ENCODE data around the gene PDZRN4.
"Not testable (repeated sequence)": the region's sequence is repeated elsewhere in the genome, so short reads cannot be mapped to it uniquely, and the experiment has no call there.

PDZRN4 gene

DNA sequence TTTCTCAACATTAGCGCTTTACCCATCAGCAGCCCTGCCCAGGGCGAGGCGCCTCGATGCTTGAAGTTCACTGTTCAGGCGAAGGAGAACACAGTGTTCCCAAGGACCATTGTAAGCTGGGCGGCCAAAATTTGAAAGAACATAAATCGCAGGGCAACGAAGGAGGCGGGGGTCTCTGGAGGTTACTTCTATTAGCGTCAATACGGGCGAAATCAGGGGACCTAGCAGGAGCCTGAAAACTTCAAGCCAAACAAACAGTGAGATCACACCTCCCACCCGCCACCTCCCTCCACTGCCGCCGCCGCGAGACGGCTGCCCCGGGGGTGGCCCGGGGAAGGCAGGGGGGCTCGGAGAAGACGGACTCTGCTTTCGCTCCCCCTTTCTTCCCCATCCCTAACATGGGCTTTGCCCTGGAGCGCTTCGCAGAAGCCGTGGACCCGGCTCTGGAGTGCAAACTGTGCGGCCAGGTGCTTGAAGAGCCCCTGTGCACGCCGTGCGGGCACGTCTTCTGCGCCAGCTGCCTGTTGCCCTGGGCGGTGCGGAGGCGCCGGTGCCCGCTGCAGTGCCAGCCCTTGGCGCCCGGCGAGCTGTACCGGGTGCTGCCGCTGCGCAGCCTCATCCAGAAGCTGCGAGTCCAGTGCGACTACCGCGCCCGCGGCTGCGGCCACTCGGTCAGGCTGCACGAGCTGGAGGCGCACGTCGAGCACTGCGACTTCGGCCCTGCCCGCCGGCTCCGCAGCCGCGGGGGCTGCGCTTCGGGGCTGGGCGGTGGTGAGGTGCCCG, at the start of gene PDZRN4:
PDZRN4 (plus strand) TSS at position 263 of the 783 bp plus-strand sequence.
- no peak for DNase-seq (ENCODE audit: low read depth in 2 of 2, low spot score in 1 of 2)

DNA sequence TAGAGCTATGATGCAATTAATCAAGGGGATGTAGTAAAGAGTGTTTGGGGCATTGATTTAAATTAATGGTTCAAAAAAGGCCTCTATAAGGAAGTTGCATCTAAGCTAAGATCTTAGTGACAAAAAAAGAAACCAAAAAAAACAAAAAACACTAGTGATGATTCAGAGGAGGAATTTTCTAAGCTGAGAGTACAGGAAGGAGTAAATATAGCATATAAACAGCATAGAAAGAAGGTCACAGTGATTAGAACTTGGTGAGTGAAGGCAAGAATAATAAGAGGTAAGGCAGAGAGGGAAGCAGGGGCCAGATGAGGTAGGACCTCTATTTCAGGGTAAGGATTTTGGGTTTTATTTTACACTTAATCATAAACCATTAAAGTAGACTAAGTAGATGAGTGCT, 48.0 kb upstream of the PDZRN4 start:
- no peak for DNase-seq (ENCODE audit: low read depth in 2 of 2, low spot score in 1 of 2)

DNA sequence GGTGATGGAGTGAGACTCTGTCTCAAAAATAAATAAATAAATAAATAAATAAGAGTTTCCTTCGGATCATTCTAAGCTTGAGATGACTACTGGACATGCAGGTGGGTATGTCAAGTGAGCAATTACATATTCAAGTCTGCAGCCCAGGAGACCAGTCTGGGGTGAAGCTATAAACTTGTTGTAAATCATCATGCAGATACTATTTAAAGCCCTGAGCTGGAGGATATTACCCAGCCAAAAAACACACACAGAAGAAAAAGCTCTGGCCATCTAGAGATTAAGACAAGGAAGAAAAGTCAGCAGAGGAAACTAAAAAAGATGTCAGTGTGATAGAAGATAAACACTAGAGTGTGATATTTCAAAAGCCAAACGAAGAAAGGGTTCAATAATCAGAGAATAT, 47.0 kb upstream of the PDZRN4 start:
- DNase-seq (ENCODE audit: low read depth in 2 of 2, low spot score in 1 of 2): no peak

DNA sequence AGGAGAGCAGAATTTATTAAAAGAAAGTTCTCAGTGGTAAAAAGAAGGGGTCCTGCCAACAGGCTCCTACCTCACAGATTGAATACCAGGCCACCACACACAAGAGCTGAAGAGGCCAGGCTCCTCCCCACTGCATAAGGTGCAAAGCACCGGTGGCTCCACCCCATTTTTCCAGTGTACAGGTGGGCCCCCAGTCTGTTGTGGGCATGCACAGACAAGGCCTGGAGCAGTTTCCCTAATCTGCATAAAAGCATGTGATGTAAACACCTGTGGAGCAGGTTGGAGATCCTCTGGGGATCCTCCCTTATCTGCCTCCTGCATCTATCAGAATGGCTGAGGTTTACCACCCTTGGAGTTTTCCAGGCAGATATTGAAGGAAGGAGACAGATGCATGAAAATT, 45.7 kb upstream of the PDZRN4 start:
- no peak for DNase-seq (ENCODE audit: low read depth in 2 of 2, low spot score in 1 of 2)

DNA sequence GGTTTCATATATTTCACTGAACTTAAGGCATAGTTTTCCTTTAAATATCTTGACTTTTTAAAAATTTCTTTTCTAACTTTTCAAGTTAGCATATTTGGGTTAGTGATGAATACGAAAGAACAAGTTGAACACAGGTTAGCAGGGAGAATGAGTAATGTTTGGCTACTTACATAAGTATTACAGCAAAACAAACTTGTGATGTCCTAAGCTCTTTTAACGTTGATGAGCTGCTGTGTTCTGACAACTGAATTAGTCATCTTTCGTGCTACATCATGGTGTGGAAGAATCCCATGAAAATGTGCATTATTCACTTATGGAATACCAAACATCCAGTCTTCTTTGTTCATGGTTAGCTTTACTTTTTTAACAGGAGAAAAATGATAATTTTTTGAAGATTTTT, 36.3 kb upstream of the PDZRN4 start:
- no peak for DNase-seq (ENCODE audit: low read depth in 2 of 2, low spot score in 1 of 2)

DNA sequence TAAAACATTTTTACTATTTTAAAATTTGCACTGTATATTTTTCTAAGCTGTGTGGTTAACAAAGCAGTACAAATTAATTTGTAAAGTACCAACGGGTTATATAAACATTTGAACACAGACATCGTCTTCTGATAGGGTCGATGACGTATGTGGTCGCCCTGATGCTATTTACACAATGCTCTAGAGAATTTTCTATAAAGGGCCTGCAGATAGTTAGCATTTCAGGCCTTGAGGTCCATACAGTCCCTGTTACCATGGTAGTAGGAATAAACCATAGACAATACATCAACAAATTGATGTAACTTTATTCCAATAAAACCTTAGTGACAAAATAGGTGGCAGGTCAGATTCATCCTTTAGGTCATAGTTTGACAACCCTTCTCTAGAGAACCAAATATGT, 25.7 kb upstream of the PDZRN4 start:
- DNase-seq (ENCODE audit: low read depth in 2 of 2, low spot score in 1 of 2): no peak

DNA sequence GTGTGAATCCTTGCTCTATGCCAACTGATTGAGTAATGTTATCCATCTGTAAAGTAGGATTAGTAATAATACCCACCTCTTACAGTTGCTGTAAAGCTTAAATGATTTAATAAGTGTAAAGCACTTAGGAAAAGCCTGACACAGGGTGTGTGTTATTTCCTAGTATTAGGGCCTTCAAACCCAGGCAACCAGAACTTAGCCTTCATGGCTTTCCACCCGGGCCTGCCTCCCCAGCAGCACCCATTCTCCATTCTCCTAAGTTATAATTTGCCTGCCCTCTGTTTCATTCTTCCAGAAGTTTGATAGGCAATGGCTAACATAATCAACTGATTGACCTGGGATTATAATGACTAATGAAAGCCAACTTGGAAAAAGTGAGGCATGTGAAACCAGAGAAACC, 20.4 kb upstream of the PDZRN4 start:
- DNase-seq (ENCODE audit: low read depth in 2 of 2, low spot score in 1 of 2): no peak

DNA sequence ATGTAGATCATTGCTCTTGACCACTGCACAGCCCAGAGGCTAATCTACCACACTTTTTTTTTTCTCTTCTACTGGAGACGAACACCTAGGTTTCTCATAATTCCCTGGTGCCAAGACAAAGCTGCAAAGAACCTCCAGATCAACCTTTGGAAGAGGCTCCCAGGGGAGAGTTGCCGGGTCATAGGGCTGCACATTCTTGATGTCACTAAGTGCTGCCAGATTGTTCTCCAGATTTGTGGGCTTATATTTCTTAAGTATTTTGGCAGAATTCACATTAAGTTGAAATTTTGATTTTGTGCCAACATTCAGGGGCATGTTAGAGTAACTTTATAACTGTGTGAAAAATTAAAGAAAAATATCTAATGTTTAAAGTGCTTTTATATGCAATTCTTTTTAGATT, 13.5 kb upstream of the PDZRN4 start:
- no peak for DNase-seq (ENCODE audit: low read depth in 2 of 2, low spot score in 1 of 2)

DNA sequence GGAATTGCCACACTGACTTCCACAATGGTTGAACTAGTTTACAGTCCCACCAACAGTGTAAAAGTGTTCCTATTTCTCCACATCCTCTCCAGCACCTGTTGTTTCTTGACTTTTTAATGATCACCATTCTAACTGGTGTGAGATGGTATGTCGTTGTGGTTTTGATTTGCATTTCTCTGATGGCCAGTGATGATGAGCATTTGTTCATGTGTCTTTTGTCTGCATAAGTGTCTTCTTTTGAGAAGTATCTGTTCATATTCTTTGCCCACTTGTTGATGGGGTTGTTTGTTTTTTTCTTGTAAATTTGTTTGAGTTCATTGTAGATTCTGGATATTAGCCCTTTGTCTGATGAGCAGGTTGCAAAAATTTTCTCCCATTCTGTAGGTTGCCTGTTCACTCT, 8.6 kb upstream of the PDZRN4 start:
- not testable (repeated sequence) for DNase-seq (ENCODE audit: low read depth in 2 of 2, low spot score in 1 of 2)

DNA sequence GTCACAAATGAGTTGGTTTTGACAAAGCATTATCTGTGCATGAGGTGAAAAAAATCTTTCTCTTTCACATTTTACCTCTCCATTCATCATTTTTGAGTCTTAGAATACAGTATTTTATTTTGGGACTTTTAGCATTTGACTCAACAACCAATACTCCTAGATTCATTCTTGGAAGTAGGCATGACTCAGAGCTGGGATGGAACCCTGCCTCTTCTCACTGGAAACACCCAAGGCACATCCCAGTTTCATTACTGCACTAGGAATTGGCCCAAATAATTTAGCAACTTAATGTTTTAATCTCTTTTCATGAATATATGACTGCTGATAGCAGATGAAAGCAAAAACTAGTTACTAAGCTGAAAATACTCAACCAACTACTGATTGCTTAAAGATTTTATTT, 3.3 kb upstream of the PDZRN4 start:
- no peak for DNase-seq (ENCODE audit: low read depth in 2 of 2, low spot score in 1 of 2)

DNA sequence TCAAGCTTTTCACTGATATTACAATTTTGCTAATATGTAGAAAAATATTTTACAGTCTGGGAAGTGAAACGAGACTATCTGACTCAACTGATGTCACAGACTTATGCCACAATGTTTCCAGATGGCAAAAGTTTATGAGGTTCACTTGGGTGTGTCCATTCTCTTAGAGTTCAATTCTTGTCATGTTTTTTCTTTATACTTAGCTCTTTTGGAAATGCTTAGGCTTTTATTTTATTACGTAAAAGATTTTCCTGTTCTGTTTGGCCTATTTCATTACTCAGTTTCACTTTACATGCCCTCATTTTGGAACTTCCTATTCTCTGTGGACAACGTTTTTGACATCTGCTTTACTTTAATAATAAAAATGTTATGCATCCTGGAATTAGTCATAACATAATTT, 2.1 kb upstream of the PDZRN4 start:
- no peak for DNase-seq (ENCODE audit: low read depth in 2 of 2, low spot score in 1 of 2)

DNA sequence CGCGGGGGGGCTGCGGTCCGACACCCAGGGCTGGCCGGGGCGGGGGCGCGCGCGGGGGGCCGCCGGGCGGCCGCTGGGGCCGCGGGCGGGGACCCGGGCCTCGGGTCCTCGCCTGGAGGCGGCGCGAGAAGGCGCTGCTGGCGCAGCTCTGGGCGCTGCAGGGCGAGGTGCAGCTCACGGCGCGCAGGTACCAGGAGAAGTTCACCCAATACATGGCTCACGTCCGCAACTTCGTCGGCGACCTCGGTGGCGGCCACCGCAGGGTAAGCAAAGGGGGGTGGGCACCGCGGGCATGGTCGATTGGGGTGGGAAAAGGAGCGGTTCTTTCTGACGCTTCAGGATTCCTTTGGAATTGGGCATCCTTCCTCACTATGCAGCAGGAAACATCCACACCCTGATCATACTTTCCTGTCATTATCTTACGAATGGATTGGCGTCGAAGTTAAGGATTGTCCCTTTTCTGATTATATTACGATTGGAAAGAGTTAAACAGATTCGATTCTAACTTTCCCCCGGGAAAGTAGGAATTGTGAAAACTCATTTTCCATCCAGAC, 798 bp downstream of the PDZRN4 start:
- DNase-seq (ENCODE audit: low read depth in 2 of 2, low spot score in 1 of 2): no peak

DNA sequence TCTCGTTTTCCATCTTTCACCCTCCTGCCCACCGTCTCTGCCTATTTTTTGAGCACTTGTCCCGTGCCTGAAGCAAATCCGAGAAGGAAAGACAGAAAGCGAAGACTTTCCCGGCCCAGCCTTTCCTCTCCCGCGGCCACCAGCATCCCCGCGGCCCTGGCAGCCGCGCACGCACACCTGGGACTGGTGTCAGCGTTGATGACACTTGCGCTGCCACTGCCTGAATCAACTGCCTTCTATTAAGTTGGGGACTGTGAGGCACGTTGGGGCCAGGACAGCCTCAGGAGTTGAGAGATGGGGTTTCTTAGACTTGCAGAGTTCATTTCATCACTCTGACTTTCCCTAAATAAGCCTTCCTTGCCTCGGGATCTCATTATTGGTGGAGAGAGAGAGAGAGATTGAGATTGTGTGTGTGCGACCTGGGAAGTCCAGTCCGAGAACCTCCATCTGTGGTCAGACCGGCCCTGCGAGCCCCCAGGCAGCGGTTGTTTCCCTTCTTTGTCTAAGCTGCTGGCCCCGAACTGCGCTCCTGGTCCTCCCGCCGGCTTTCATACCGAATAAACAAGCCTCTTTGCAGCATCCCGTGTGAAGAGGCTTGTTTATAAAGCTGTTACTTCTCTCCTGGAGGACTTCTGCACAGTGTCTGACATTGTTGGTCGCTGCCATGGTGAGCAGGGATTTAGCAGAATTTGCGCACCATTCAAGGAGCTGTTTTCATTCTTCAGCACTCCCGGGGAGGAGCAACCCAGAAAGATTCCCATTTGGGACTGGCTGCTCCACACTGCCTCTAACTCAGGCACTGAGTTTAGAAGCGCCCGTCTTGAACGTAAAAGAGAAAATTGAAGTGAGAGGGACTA, 1.5 kb downstream of the PDZRN4 start:
- DNase-seq (ENCODE audit: low read depth in 2 of 2, low spot score in 1 of 2): no peak

DNA sequence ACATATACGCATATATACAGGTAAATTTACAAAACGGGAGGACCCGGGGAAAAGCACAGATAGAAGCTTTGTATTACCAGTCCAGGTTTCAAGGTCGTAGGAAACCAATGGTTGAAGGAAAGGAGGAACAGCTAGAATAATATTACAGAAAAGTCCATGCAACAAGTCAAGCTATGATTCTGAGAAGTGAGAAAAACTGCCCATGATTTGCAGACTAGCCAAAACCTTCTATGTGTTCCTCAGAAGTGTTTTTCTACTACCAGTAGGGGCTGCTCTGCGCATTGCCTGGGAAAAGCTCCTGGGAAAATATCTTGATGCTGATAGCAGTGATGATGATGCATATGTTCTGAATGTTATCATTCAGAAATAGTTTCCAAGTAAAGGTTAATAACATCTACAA, 2.2 kb downstream of the PDZRN4 start:
- DNase-seq (ENCODE audit: low read depth in 2 of 2, low spot score in 1 of 2): no peak

DNA sequence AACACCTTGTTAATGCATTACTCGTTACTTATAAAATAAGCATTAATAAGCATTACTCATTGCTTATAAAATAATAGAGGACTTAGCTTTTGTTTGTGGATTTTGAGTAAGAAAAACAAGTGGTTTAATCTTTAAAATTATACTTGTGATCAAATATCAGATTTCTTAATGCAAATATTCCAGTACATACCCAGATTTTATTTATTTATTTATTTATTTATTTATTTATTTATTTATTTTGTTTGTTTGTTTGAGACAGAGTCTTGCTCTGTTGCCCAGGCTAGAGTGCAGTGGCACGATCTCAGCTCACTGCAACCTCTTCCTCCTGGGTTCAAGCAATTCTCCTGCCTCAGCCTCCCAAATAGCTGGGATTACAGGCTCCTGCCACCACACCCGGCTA, 3.4 kb downstream of the PDZRN4 start:
- not testable (repeated sequence) for DNase-seq (ENCODE audit: low read depth in 2 of 2, low spot score in 1 of 2)

DNA sequence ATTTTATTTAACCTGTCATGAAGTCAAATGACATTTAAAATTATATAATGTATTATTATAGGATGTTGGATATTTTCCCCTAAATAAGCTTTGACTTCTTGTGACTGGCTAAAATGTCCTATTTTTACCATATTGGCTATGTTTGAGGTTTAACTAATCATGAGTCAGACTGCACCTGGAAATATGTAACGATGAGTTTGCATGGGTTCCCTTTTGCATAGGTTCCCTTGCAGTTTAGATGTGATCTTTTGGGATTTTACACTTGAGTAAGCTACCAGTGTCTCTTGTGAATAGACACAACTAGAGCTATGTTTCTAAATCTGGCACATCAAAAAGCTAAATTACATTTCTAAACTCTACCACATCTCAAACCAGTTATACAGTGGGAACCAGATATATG, 5.2 kb downstream of the PDZRN4 start:
- no peak for DNase-seq (ENCODE audit: low read depth in 2 of 2, low spot score in 1 of 2)

DNA sequence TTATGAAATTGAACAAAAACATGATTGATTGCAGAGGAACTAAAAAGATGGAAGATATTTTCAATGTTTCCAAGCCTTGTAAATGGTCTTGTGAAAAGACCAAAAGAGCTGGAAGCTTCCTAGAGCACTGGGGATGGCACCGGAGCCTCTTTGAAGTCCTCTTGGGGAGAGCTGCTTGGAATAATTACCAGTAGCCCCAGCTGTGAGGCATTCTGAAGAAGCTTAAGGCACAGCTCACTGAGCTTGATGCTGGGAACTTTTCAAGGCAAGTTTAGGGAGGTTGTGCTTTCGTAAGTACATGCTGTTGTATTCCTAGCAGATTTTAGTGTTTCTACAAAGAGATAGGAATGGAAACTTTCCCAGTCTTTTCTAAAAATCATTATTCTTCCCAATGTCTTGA, 13.9 kb downstream of the PDZRN4 start:
- DNase-seq (ENCODE audit: low read depth in 2 of 2, low spot score in 1 of 2): no peak

DNA sequence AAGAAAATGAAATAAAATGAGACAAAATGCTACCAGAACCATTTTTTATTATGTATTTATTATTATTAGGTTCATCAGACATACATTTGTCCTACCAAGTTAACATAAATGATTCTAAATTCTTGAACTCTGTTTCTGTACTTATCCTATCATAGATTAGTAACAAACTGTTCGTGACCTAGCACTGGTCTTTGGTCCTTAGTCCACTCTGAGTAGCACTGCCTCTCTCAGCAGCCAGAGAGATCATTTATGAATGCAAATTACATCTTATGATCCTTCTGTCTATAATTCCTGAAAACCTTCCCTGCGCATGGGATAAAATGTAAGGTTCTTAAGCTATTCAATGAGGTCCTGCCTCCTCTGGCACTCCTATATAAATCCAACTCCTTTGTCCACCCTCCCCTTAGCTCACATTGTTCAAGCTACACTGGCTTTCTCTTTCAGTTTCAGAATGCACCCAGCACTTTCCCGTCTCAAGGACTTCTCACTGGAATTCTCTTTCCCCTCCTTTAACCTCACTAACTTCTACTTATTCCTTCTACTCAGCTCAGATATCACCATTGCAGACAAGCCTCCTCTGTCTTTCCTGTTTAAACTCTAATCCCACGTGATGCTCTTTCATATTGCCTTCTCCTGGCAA, 17.1 kb downstream of the PDZRN4 start:
- DNase-seq (ENCODE audit: low read depth in 2 of 2, low spot score in 1 of 2): no peak

DNA sequence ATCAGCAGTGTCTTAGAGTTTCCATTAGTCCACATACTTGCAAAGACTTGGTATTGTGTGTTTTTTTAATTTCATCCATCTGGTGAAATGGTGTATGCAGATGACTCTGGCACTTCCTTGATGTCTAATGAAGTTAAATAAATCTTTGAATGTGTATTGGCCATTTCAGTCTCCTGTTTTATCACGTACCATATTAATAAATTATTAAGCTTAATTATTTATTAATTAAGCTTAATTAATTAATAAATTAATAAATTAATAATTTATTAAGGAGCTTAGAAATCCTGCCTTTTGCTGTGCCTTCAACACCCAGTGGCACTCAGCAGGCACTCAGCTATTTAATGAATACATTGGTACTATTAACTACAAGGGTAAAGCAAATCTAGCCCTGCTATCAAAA, 18.2 kb downstream of the PDZRN4 start:
- DNase-seq (ENCODE audit: low read depth in 2 of 2, low spot score in 1 of 2): no peak

DNA sequence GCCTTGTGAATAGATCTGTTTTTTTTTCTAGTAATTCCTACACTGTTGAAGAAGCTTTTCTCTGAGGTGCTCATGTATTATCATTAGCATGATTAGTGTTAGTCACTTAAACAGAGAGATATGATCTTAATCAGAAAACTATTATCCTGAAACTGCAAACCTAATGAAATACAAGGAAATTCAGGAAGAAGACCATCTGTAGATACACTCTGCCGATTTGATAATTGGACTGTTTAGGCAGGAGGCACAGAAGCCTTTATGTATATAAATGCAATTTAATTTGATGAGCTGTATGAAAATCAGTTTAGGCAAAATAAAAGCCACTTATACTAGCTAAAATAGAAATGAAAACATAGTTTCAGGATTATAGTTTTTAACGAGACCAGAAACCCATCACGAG, 23.3 kb downstream of the PDZRN4 start:
- DNase-seq (ENCODE audit: low read depth in 2 of 2, low spot score in 1 of 2): no peak

DNA sequence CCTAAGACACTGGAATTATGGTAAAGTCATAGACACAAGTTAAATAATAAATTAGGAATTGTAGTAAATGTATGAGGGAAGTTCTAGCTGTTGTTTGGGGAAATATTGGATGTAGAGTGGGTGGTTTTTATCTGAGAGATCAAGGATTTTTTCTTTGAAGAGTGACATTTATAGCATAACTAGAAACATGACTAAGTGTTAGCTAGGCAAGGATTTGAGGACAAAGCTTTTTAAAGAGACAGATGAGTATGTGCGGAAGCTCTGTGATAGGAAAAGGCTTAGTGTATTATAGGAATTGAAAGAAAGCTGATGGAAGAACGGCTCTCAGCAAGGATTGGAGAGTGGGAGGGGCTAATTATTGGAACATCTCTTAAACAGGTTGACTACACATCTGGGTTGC, 24.5 kb downstream of the PDZRN4 start:
- no peak for DNase-seq (ENCODE audit: low read depth in 2 of 2, low spot score in 1 of 2)

DNA sequence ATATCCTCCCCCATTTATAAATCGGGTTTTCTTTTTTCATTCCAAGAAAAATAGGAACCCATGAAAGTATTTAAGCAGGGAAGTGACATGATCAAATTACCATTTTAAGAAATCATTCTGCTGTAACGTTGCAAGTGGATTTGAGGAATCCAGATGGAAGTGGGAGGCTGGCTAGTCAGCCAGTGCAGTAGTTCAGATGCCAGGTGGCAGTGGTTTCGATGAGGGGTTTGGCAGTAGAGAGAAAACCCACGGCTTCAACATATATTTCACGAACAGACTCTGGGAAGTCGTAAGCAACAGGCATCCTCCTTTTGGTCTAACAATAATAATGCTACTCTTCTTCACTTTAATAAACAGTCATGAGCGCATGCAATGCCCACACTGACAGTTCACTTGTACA, 25.0 kb downstream of the PDZRN4 start:
- no peak for DNase-seq (ENCODE audit: low read depth in 2 of 2, low spot score in 1 of 2)
